Measurements from ENCODE around the gene MYO18B.

MYO18B gene

GRCh38 chr22:25908755-25909154 lies 166.8 kb downstream of the MYO18B start:
- no peak for DNase-seq

GRCh38 chr22:25909614-25910387 lies 167.8 kb downstream of the MYO18B start:
- DNase-seq = no peak

DNA sequence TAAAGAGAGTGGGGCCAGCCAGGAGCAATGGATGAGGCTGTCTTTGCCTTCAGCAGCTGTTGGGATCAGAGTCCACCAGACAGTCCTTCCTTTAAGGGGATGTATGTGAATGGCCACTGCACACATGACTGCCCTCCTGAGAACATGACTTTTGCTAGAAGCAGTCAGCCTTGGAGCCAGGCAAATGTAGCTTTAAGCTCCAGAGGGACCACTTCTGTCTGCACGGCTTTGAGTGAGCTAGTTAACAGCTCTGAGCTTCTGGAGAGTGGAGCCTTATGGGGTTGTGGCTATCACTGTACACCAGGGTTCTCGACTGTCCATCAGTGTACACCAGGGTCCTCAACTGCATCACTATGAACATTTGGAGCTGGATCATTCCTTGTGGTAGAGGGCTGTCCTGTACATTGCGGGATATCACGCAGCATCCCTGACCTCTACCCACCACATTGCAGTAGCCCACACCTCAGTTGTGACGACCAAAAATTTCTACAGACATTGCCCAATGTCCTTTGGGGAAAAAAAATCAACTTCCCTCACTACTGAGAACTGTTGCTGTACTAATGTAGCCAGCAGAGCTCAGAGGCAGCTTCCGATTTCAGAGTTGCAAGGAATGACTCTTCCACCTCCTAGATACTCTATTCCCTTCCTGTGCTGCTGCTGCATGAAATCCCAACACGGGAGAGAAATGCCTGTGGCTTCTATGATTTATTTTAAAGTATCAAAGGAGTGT lies 169.4 kb downstream of the MYO18B start:
- no peak for DNase-seq

GRCh38 chr22:25919452-25919851 lies 177.5 kb downstream of the MYO18B start:
- DNase-seq = no peak

- no peak for DNase-seq
Measured at GRCh38 chr22:25922141-25922540, 180.2 kb downstream of the MYO18B start.

- DNase-seq = no peak
Measured at GRCh38 chr22:25923914-25924313, 181.9 kb downstream of the MYO18B start.

GRCh38 chr22:25928038-25928437 lies 186.1 kb downstream of the MYO18B start:
- DNase-seq = no peak

GRCh38 chr22:25929321-25929878 lies 187.4 kb downstream of the MYO18B start:
- no peak for DNase-seq

- DNase-seq = no peak
Measured at GRCh38 chr22:25930083-25930482, 188.1 kb downstream of the MYO18B start.

DNA sequence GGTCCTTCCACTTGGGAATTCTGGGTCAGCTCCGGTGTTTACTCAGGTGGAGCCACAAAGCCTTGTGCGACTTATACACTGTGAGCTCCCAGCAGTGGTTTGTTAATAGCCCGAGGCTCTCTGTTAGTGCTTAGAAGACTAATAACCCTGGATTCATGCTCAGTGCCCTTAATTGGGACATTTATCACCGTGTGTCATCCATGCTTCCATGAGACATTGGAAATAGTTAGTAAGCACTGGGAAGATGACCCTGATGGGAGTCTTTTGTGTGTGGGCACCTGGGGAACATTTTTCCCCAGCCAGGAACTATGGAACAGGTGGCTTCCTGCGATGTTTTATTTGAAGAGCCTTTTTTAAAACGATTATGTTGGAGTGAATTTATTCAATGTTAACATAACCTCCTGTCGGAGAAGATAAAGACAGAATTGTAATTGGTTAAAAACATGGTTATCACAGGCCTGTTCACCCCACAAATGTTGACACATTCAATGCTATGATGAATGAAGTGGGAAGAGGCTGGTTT lies 188.9 kb downstream of the MYO18B start:
- no peak for DNase-seq

DNA sequence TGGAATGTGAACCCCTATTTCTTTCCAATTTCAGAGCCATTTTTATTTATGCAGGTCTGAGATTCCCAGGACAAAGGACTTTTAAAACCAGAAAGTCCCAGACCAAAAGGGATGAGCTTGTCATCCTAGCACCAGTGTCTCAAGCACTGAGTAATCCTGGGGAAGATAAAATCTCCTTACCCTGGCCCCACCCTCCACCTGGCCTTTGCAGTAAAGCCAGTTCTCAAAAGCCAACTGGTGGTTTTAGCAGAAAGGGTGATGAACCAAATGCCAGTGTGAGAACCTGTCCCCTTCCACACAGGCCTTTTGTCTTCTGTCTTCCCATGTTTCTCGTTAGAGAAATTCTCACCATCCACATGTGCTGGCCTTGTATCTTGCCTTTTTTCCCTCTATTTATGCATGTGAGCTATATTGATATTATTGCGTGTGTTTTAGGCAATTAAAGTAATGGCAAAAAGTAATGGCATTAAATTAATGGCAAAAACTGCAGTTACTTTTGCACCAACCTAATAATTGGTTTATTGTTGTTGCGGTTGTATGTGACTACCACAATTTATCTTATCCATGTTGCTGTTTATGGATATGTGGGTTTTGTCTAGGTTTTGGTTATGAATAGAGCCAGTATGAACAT lies 191.3 kb downstream of the MYO18B start:
- no peak for DNase-seq

DNA sequence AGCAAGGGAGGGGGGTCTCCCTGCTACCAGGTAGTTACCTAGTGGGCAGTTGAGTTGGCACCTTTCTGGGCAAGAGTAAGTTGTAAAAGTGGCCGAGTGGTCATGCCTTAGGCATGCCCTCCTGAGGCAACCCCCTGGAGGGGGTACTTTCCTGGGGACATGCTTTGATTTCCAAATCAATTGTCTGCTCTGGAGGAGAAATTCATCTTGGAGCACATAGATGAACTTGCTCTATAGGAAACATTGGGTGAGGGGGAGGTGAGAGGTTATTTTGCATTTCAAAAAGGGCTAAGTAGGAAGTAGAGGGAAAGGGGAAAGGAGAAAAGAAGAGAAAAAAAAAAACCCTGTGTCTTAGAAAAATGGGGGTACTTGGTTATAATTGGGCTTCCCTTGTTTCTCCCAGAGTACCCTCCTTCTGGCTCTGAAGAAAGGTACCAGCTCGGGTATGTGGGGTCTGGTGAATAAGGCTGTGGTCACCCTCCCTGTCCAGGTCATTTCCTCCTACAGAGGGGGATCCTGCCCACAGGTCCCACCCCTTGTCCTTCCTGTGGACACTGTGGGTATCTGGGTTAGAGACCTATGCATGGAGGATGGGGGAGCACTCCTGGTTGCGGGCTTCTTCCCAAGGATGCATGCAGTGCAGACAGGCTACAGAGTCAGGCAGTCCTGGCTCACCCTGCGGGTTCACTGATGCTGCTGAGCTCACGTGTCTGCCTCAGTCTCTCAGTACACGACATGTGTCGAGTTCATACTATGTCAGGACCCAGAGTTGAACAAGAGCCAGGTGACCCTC lies 193.5 kb downstream of the MYO18B start:
- no peak for DNase-seq

- DNase-seq = no peak
Measured at GRCh38 chr22:25938151-25938550, 196.2 kb downstream of the MYO18B start.

GRCh38 chr22:25939384-25939783 lies 197.4 kb downstream of the MYO18B start:
- no peak for DNase-seq

DNA sequence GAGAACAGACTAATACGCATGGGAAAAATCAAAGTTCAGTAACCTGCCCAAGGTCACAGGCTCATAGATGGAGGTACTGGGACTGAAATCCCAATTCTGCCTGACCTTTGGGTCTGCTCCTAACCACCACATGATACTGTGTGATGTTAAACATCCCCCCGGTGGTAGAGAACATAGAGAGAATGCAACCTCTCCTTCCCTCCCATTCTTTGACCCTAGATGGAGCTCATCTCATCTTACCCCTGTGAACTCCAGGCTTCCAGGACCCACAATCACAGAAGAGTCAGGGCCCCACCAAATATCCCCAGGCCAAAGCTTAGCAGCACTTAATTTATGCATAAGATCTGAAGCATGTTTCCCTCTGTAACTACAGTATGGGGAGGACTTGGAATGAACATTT lies 198.5 kb downstream of the MYO18B start:
- DNase-seq = no peak

GRCh38 chr22:25941365-25941960 lies 199.5 kb downstream of the MYO18B start:
- DNase-seq = no peak

DNA sequence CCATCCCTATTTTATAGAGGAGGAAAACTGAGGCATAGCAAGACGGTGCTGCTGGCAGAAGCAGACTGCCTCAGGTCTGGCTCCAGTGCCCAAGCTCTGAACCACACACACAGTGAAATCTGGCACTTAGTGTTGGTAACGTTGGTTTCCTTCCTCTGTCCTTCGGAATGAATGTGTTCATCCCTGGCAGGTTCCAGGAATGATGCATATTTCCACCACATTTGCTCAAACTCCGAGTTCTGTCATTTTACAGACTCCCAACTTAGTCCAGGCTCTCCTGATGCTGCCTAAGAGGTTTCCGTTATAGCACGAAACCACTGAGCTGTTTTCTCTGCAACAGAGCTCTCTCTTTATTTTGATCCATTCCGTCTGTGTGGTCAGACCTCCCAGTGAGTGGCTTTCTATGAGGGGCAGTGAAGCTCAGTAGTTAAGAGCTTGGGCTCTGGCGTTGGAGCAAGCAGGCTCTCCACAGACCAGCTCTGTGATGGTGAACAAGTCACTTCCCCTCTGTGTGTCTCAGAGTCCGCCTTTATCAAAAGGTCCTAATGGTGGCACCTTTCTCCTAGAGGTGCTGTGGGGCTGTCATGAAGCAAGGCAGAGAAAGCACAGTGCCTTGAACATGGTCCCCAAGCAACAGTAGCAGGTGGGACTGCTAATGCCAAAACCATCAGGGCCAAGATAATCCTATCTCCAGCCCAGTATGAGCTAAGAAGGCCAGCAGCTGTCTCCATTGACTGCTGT lies 200.3 kb downstream of the MYO18B start:
- DNase-seq = no peak

DNA sequence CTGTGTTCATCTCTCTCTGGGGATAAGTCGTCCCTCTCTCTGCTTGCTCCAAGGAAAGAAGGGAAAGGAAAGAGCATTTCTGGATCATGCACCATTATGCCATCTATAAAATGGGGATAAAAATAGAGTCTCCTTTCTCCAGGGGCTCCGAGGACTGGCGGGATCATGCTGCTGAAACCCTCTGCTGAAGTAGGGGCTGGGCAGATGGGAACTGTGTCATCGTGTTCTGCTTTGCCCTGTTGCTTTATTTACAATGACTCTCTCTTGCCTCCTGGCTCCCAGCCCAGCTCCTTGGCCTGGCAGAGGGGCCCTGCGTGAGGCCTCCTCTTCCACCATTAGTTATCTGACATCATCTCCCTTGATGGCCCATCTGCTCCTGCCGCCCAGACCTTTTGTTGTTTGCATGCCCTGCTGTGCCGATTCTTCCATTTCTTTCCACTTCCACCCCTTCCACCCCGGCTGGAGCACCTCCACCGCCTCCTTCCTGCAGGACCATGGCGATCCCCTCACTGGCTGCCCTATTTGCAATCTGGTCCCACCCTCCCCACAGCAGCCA lies 200.9 kb downstream of the MYO18B start:
- no peak for DNase-seq

- no peak for DNase-seq
Measured at GRCh38 chr22:25950111-25950510, 208.1 kb downstream of the MYO18B start.

DNA sequence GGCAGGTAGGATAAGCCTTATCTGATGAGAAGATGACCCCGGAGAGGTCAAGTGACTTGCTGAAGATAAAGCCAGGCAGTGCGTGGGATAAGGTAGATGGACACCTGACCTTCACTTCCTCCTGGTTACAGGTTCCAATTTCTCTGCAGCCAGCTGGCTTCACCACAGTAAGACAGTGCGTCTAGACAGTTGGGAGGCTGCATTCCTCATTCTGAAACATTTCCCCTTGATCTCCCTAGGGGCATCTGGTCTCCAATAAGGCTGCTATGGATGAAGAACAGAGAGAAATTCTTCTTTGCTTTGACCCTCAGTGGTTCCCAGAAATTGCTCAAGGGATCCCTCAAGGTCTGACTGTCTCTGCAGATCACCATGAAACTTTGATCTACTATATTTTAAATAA lies 211.3 kb downstream of the MYO18B start:
- no peak for DNase-seq

GRCh38 chr22:25953919-25954318 lies 211.9 kb downstream of the MYO18B start:
- no peak for DNase-seq

All from CD4-positive, alpha-beta T cell treated with Interleukin-21 for 1 hour (primary cell).